OCI-LY1 (cell line): ENCODE data around the gene ATP1B1.

Experiments used
- EZH2 ChIP-seq: fragments of 200-600 bp; sonication (generic), shearing (Covaris generic); IDR thresholded peaks from 2 replicates; pipeline ENCODE4 v1.8.0; 2017; ENCODE audit warnings: borderline replicate concordance, mixed run types, mild to moderate bottlenecking, antibody characterized with exemption, low read length, moderate library complexity, mixed read lengths
- TF ChIP-seq, protein P1 (sequence below): fragments of 200-600 bp; sonication (generic), shearing (Covaris generic); IDR thresholded peaks from 2 replicates; pipeline ENCODE4 v1.5.1; 2017; ENCODE audit warnings: mild to moderate bottlenecking, antibody characterized with exemption, low read length, moderate library complexity, mixed read lengths

DNA sequence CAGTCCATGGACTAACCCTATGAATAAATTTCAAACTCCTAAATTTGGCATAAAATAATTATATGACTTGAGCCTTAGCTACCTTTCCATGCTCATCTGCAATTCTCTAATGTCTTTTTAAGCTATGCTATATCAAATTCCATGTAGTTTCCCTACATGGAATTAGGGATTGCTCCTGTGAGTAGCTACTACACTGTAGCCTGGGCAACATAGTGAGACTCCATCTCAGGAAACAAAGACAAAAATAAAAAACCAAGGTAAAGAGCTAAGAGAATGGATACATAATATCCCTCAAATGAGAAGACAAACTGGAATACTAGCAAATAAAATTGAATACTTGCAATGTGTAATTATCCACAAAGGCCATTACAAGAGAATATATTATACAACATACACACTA, 37.5 kb downstream of the ATP1B1 start:
- TF ChIP-seq, protein P1, sequence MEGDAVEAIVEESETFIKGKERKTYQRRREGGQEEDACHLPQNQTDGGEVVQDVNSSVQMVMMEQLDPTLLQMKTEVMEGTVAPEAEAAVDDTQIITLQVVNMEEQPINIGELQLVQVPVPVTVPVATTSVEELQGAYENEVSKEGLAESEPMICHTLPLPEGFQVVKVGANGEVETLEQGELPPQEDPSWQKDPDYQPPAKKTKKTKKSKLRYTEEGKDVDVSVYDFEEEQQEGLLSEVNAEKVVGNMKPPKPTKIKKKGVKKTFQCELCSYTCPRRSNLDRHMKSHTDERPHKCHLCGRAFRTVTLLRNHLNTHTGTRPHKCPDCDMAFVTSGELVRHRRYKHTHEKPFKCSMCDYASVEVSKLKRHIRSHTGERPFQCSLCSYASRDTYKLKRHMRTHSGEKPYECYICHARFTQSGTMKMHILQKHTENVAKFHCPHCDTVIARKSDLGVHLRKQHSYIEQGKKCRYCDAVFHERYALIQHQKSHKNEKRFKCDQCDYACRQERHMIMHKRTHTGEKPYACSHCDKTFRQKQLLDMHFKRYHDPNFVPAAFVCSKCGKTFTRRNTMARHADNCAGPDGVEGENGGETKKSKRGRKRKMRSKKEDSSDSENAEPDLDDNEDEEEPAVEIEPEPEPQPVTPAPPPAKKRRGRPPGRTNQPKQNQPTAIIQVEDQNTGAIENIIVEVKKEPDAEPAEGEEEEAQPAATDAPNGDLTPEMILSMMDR: no peak
- no peak for TF ChIP-seq EZH2
